NCI-H1930 (cell line): ENCODE data around the gene IFNK.
"Not testable (repeated sequence)": the region's sequence is repeated elsewhere in the genome, so short reads cannot be mapped to it uniquely, and the experiment has no call there.

Experiments
- DNase-seq, 2 experiments: peaks; one replicate each; lab custom pipeline; 2025; lab: John Stamatoyannopoulos, UW

The IFNK gene

GRCh38 chr9:27524236-27524635 lies at the start of gene IFNK:
Gene IFNK (plus strand): TSS chr9:27524290. CDS start chr9:27524337, 47 bp downstream.
- DNase-seq, result no peak

- no peak for DNase-seq
Observed at GRCh38 chr9:27474305-27474704, 49.8 kb upstream of the IFNK start.

- no peak for DNase-seq
Observed at GRCh38 chr9:27475057-27475595, 49.0 kb upstream of the IFNK start.

- DNase-seq, result no peak
Observed at GRCh38 chr9:27476870-27477515, 47.1 kb upstream of the IFNK start.

GRCh38 chr9:27478322-27478721 lies 45.8 kb upstream of the IFNK start:
- no peak for DNase-seq

- DNase-seq, result no peak
Observed at GRCh38 chr9:27482709-27483108, 41.4 kb upstream of the IFNK start.

GRCh38 chr9:27483576-27483975 lies 40.5 kb upstream of the IFNK start:
- no peak for DNase-seq

GRCh38 chr9:27485158-27485557 lies 38.9 kb upstream of the IFNK start:
- DNase-seq, result no peak

- DNase-seq, result no peak
Observed at GRCh38 chr9:27487128-27487640, 36.9 kb upstream of the IFNK start.

GRCh38 chr9:27487927-27488326 lies 36.2 kb upstream of the IFNK start:
- no peak for DNase-seq

- no peak for DNase-seq
Observed at GRCh38 chr9:27489087-27489876, 34.8 kb upstream of the IFNK start.

GRCh38 chr9:27491154-27491553 lies 32.9 kb upstream of the IFNK start:
- no peak for DNase-seq

- no peak for DNase-seq
Observed at GRCh38 chr9:27495480-27496134, 28.5 kb upstream of the IFNK start.

GRCh38 chr9:27496135-27496504 lies 28.0 kb upstream of the IFNK start:
- no peak for DNase-seq

- no peak for DNase-seq
Observed at GRCh38 chr9:27497883-27498417, 26.1 kb upstream of the IFNK start.

GRCh38 chr9:27499451-27499850 lies 24.6 kb upstream of the IFNK start:
- no peak for DNase-seq

- DNase-seq, result not testable (repeated sequence)
Observed at GRCh38 chr9:27500902-27501301, 23.2 kb upstream of the IFNK start.

GRCh38 chr9:27503623-27504022 lies 20.5 kb upstream of the IFNK start:
- no peak for DNase-seq

- DNase-seq, result no peak
Observed at GRCh38 chr9:27504259-27504658, 19.8 kb upstream of the IFNK start.

GRCh38 chr9:27505744-27506161 lies 18.3 kb upstream of the IFNK start:
- no peak for DNase-seq

GRCh38 chr9:27506981-27507380 lies 17.1 kb upstream of the IFNK start:
- no peak for DNase-seq

- no peak for DNase-seq
Observed at GRCh38 chr9:27510780-27511179, 13.3 kb upstream of the IFNK start.
